MM.1S (cell line): ENCODE results near the gene HDAC1.
A peak's percentile ranks its signal among the peaks of the same experiment; 100 is the strongest.

ENCODE experiments used
- CTCF ChIP-seq: fragments of 300-600 bp; sonication (generic); IDR thresholded peaks from 2 replicates; pipeline ENCODE4 v1.5.1; 2016; ENCODE audit warnings: antibody characterized with exemption, low read length, mixed read lengths
- EZH2 ChIP-seq: fragments of 300-600 bp; sonication (generic); optimal IDR thresholded peaks from 2 replicates; pipeline ENCODE3; 2017; ENCODE audit warnings: low read depth, mild to moderate bottlenecking, antibody characterized with exemption, low read length, mixed read lengths

GRCh38 chr1:32334864-32335534 lies 43.1 kb downstream of the HDAC1 start:
- no peak for TF ChIP-seq EZH2
- TF ChIP-seq CTCF, result peak; percentile 59
